Neural progenitor cell (in vitro differentiated cells): ENCODE measurements around the gene VPS26A. TPM values are rescaled to one million over a fixed set of nuclear protein-coding genes. Genes with fewer than 3 reads are reported as not detected.

Experiments used
- DNase-seq: peaks from one replicate; pipeline ENCODE4 v3.0.0-alpha.2; 2016; ENCODE audit warnings: low spot score
- H2AFZ ChIP-seq: fragments of 200-600 bp; sonication (generic); replicated peaks from 2 replicates; pipeline ENCODE4 v1.6.1; 2016; ENCODE audit warnings: antibody characterized with exemption
- H3F3A ChIP-seq: fragments of 200-600 bp; sonication (generic); 2 replicates; pipeline ENCODE4 v1.6.1; 2016; ENCODE audit warnings: antibody characterized with exemption, low read depth
- H3K27ac ChIP-seq: fragments of 200-600 bp; sonication (generic); 2 replicates; pipeline ENCODE4 v1.5.1; 2016; ENCODE audit warnings: mild to moderate bottlenecking
- H3K27me3 ChIP-seq: fragments of 200-600 bp; sonication (generic); 2 replicates; pipeline ENCODE4 v1.6.1; 2016; ENCODE audit warnings: mild to moderate bottlenecking, moderate library complexity
- H3K36me3 ChIP-seq: fragments of 200-600 bp; sonication (generic); 2 replicates; pipeline ENCODE4 v1.5.1; 2016
- H3K4me1 ChIP-seq: fragments of 200-600 bp; sonication (generic); 2 replicates; pipeline ENCODE4 v1.6.1; 2016; ENCODE audit warnings: mixed run types
- H3K4me2 ChIP-seq: fragments of 200-600 bp; sonication (generic); 2 replicates; pipeline ENCODE4 v1.6.1; 2016
- H3K4me3 ChIP-seq: fragments of 200-600 bp; sonication (generic); 2 replicates; pipeline ENCODE4 v1.5.1; 2016
- H3K79me2 ChIP-seq: fragments of 200-600 bp; sonication (generic); 2 replicates; pipeline ENCODE4 v1.6.1; 2016; ENCODE audit warnings: low read depth
- H3K9ac ChIP-seq: fragments of 200-600 bp; sonication (generic); 2 replicates; pipeline ENCODE4 v1.6.1; 2016
- H3K9me3 ChIP-seq: fragments of 200-600 bp; sonication (generic); 2 replicates; pipeline ENCODE4 v1.5.1; 2016; ENCODE audit warnings: low read depth
- H4K20me1 ChIP-seq: fragments of 200-600 bp; sonication (generic); 2 replicates; pipeline ENCODE4 v1.6.1; 2016; ENCODE audit warnings: low read depth
- H3K27ac Mint-ChIP-seq: 3 replicates; pipeline ENCODE4 v1.8.0; 2021; ENCODE audit warnings: mixed read lengths
- H3K27me3 Mint-ChIP-seq: 2 replicates; pipeline ENCODE4 v1.8.0; 2022; ENCODE audit warnings: low read depth, mild to moderate bottlenecking, inconsistent platforms, moderate library complexity, mixed read lengths; ENCODE audit not compliant: insufficient read depth
- H3K36me3 Mint-ChIP-seq: 3 replicates; pipeline ENCODE4 v1.8.0; 2021; ENCODE audit warnings: mixed read lengths
- H3K4me1 Mint-ChIP-seq: 3 replicates; pipeline ENCODE4 v1.8.0; 2021; ENCODE audit warnings: mixed read lengths
- H3K4me3 Mint-ChIP-seq: 3 replicates; pipeline ENCODE4 v1.8.0; 2021; ENCODE audit warnings: mild to moderate bottlenecking, moderate library complexity, mixed read lengths
- H3K9me3 Mint-ChIP-seq: 3 replicates; pipeline ENCODE4 v1.8.0; 2020; ENCODE audit warnings: mixed read lengths
- CTCF ChIP-seq: fragments of 200-600 bp; sonication (generic); IDR thresholded peaks from 2 replicates; pipeline ENCODE4 v1.5.1; 2017; ENCODE audit warnings: antibody characterized with exemption, mild to moderate bottlenecking
- EZH2 ChIP-seq: fragments of 200-600 bp; sonication (generic); IDR thresholded peaks from 2 replicates; pipeline ENCODE4 v1.6.1; 2017; ENCODE audit warnings: antibody characterized with exemption, mild to moderate bottlenecking, moderate library complexity
- EZH2phosphoT487 ChIP-seq: fragments of 200-600 bp; sonication (generic); IDR thresholded peaks from 2 replicates; pipeline ENCODE4 v1.6.1; 2017; ENCODE audit warnings: antibody characterized with exemption
- total RNA-seq: library from RNA; depleted of rRNA; stranded (reverse); fragments of >200 nt; gene quantifications from 2 replicates; pipeline ENCODE4 v1.2.3, GENCODE V29; 2015; ENCODE audit warnings: low replicate concordance

The VPS26A gene
- total RNA-seq: 35.7 and 56.0 TPM in 2 replicates

- H3K4me1 Mint-ChIP-seq: peaks cover 24% of the 10 kb centered on the region
- Histone ChIP-seq H3K4me2 (peak within 1 kb of the TSS; percentile 83), H3K9me3 (no peaks in the 10 kb centered on the region), H3K4me3 (peak within 1 kb of the TSS; percentile 92), H4K20me1 (peaks cover 14% of the 10 kb centered on the region), H3F3A (peaks cover 24% of the 10 kb centered on the region), H3K9ac (peak within 1 kb of the TSS; percentile 90), H3K4me1 (peaks cover 8% of the 10 kb centered on the region), H3K79me2 (peaks cover 46% of the 10 kb centered on the region), H2AFZ (peak within 1 kb of the TSS; percentile 94), H3K27ac (peak within 1 kb of the TSS; percentile 95), H3K27me3 (no peaks in the 10 kb centered on the region), H3K36me3 (no peaks in the 10 kb centered on the region)
- TF ChIP-seq CTCF: peak; percentile 35
- no peak for TF ChIP-seq EZH2phosphoT487
- H3K9me3 Mint-ChIP-seq: no peaks in the 10 kb centered on the region
- no peaks in the 10 kb centered on the region for H3K36me3 Mint-ChIP-seq
- H3K27ac Mint-ChIP-seq: peak within 1 kb of the TSS; percentile 90
- H3K4me3 Mint-ChIP-seq: peak within 1 kb of the TSS; percentile 99
- DNase-seq: peak; percentile 100
- peaks cover 6% of the 10 kb centered on the region for H3K27me3 Mint-ChIP-seq
These were observed at the start of gene VPS26A for GRCh38 chr10:69123747-69124562. TSS of gene VPS26A (plus strand) at chr10:69124178. CDS start at chr10:69124278, 100 bp downstream.

- peaks cover 4% of the 10 kb centered on the region for H3K27me3 Mint-ChIP-seq
These were observed 49.4 kb upstream of the VPS26A start for GRCh38 chr10:69074532-69074931.

GRCh38 chr10:69075431-69075830 is 48.5 kb upstream of the VPS26A start:
- no peaks in the 10 kb centered on the region for H3K36me3 Mint-ChIP-seq
- no peaks in the 10 kb centered on the region for H3K36me3 ChIP-seq
- H3K27ac Mint-ChIP-seq: no peak overlapping the region
- H3K9me3 Mint-ChIP-seq: no peaks in the 10 kb centered on the region
- no peaks in the 10 kb centered on the region for H3K4me1 Mint-ChIP-seq
- no peak overlapping the region for H3K4me3 ChIP-seq
- no peak for DNase-seq
- H4K20me1 ChIP-seq: no peaks in the 10 kb centered on the region
- peaks cover 4% of the 10 kb centered on the region for H3K27me3 Mint-ChIP-seq
- no peak overlapping the region for H2AFZ ChIP-seq
- no peaks in the 10 kb centered on the region for H3K79me2 ChIP-seq
- H3K4me3 Mint-ChIP-seq: no peak overlapping the region
- no peaks in the 10 kb centered on the region for H3F3A ChIP-seq
- no peak overlapping the region for H3K27ac ChIP-seq
- TF ChIP-seq EZH2phosphoT487: no peak
- H3K9ac ChIP-seq: no peak overlapping the region
- H3K4me1 ChIP-seq: no peaks in the 10 kb centered on the region
- no peaks in the 10 kb centered on the region for H3K27me3 ChIP-seq
- no peak overlapping the region for H3K4me2 ChIP-seq
- H3K9me3 ChIP-seq: no peaks in the 10 kb centered on the region

More at GRCh38 chr10:69074532-69074931, 49.4 kb upstream of the VPS26A start:
- TF ChIP-seq CTCF (no peak), EZH2phosphoT487 (no peak)
- Histone ChIP-seq H3K27ac (no peak overlapping the region), H4K20me1 (no peaks in the 10 kb centered on the region), H3K4me3 (no peak overlapping the region), H3K9ac (no peak overlapping the region), H3K4me1 (no peaks in the 10 kb centered on the region), H3F3A (no peaks in the 10 kb centered on the region), H2AFZ (no peak overlapping the region), H3K36me3 (no peaks in the 10 kb centered on the region), H3K4me2 (no peak overlapping the region), H3K79me2 (no peaks in the 10 kb centered on the region), H3K27me3 (no peaks in the 10 kb centered on the region), H3K9me3 (no peaks in the 10 kb centered on the region)
- no peak overlapping the region for H3K27ac Mint-ChIP-seq
- no peaks in the 10 kb centered on the region for H3K36me3 Mint-ChIP-seq
- no peak for DNase-seq
- no peaks in the 10 kb centered on the region for H3K9me3 Mint-ChIP-seq
- no peaks in the 10 kb centered on the region for H3K4me1 Mint-ChIP-seq
- no peak overlapping the region for H3K4me3 Mint-ChIP-seq

GRCh38 chr10:69078311-69078710 is 45.7 kb upstream of the VPS26A start:
- TF ChIP-seq CTCF: no peak
- no peak for TF ChIP-seq EZH2phosphoT487
- no peak for TF ChIP-seq EZH2
- no peak overlapping the region for H3K4me2 ChIP-seq
- Mint-ChIP-seq H3K36me3 (no peaks in the 10 kb centered on the region), H3K9me3 (no peaks in the 10 kb centered on the region), H3K4me3 (no peak overlapping the region), H3K27me3 (no peaks in the 10 kb centered on the region), H3K4me1 (no peaks in the 10 kb centered on the region), H3K27ac (no peak overlapping the region)
- H3K9ac ChIP-seq: no peak overlapping the region
- H3K27me3 ChIP-seq: no peaks in the 10 kb centered on the region
- H3K9me3 ChIP-seq: no peaks in the 10 kb centered on the region
- no peak overlapping the region for H2AFZ ChIP-seq
- no peaks in the 10 kb centered on the region for H4K20me1 ChIP-seq
- H3K27ac ChIP-seq: no peak overlapping the region
- no peaks in the 10 kb centered on the region for H3K4me1 ChIP-seq
- no peaks in the 10 kb centered on the region for H3K36me3 ChIP-seq
- H3K4me3 ChIP-seq: no peak overlapping the region
- no peak for DNase-seq
- no peaks in the 10 kb centered on the region for H3K79me2 ChIP-seq
- no peaks in the 10 kb centered on the region for H3F3A ChIP-seq
